Activated CD8-positive, alpha-beta T cell treated with anti-CD3 and anti-CD28 coated beads for 36 hours (primary cell): ENCODE data around the gene TRAPPC2. TPM values are rescaled to one million over a fixed set of nuclear protein-coding genes. Genes with fewer than 3 reads are reported as not detected.

ENCODE experiments used
- ATAC-seq: fragments of 200-7000 bp; cut with Tn5 transposase; one replicate; pipeline ENCODE4 v1.10.0; 2021; ENCODE audit warnings: mild to moderate bottlenecking, moderate library complexity
- CTCF ChIA-PET: fragments of 350-600 bp; sonication (Branson Sonifier 250); formaldehyde crosslinking; loops from one replicate; lab custom pipeline; 2021; ENCODE audit warnings: antibody characterized with exemption; lab: Charles Lee
- POLR2A ChIA-PET: fragments of 350-600 bp; sonication (Branson Sonifier 250); formaldehyde crosslinking; loops from one replicate; lab custom pipeline; 2021; ENCODE audit warnings: antibody characterized with exemption; lab: Charles Lee
- DNase-seq: peaks from one replicate; pipeline ENCODE4 v3.0.0-alpha.2; 2020
- H3K27ac Mint-ChIP-seq: one replicate; pipeline ENCODE4 v1.8.0; 2021; ENCODE audit warnings: mild to moderate bottlenecking, mixed read lengths
- H3K27me3 Mint-ChIP-seq: one replicate; pipeline ENCODE4 v1.8.0; 2021; ENCODE audit warnings: mixed read lengths
- H3K36me3 Mint-ChIP-seq: one replicate; pipeline ENCODE4 v1.8.0; 2021; ENCODE audit warnings: low read depth, mixed read lengths
- H3K4me1 Mint-ChIP-seq: one replicate; pipeline ENCODE4 v1.8.0; 2021; ENCODE audit warnings: low read depth, mixed read lengths
- H3K4me3 Mint-ChIP-seq: one replicate; pipeline ENCODE4 v1.8.0; 2021; ENCODE audit warnings: mild to moderate bottlenecking, moderate library complexity, mixed read lengths
- H3K9me3 Mint-ChIP-seq: one replicate; pipeline ENCODE4 v1.8.0; 2021; ENCODE audit warnings: mixed read lengths
- intact Hi-C: fragments of 100-400 bp; cut with micrococcal nuclease; formaldehyde crosslinking; loops from one replicate; pipeline ENCODE4 v1.10.0; 2022
- total RNA-seq, 2 experiments: library from RNA; stranded (reverse); gene quantifications; one replicate each; pipeline ENCODE4 v1.2.3, GENCODE V29; 2021
- TF ChIP-seq, protein P1 (sequence below): fragments of 200-600 bp; IDR thresholded peaks from one replicate; pipeline ENCODE4 v1.8.0; 2022; ENCODE audit warnings: antibody characterized with exemption, mild to moderate bottlenecking

Gene TRAPPC2
- total RNA-seq, 2 experiments from 2014 or later: 16.0 to 19.2 TPM

DNA sequence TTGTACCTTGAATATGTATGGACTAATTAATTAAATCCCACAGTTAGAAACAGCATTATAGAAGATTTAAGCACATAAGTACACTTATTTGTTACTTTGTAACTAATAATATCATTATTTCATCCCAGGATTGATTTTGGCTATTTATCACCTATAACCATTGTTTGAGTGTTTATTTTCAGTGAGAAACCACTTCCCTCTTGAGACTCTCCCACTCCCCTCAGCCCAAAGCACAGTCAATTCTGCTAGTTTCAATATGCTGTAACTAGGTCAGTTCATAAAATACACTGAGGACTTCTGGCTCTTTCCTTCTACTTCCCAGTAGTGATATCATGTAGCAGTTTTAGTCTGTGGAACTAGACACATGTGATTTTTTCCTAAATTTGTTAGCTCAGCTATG lies 16.4 kb upstream of the TRAPPC2 start:
- peaks cover 25% of the 10 kb centered on the region for H3K36me3 Mint-ChIP-seq
- no peak for ATAC-seq
- intact Hi-C loops: loop anchor here (5.0 to 10.0 kb wide), 2 partner anchors 246 to 281 kb away; no protein-coding TSS in a partner anchor
- H3K4me1 Mint-ChIP-seq: peaks cover 43% of the 10 kb centered on the region
- ChIA-PET CTCF (interaction anchor here (0.7 to 1.5 kb wide), 2 partner anchors 12 to 62 kb away, joined by 3 to 4 read pairs; partner anchors contain the start of gene RAB9A), POLR2A (no interaction called here)
- H3K27me3 Mint-ChIP-seq: no peaks in the 10 kb centered on the region
- H3K4me3 Mint-ChIP-seq: no peak overlapping the region
- no peaks in the 10 kb centered on the region for H3K9me3 Mint-ChIP-seq
- TF ChIP-seq, protein P1, sequence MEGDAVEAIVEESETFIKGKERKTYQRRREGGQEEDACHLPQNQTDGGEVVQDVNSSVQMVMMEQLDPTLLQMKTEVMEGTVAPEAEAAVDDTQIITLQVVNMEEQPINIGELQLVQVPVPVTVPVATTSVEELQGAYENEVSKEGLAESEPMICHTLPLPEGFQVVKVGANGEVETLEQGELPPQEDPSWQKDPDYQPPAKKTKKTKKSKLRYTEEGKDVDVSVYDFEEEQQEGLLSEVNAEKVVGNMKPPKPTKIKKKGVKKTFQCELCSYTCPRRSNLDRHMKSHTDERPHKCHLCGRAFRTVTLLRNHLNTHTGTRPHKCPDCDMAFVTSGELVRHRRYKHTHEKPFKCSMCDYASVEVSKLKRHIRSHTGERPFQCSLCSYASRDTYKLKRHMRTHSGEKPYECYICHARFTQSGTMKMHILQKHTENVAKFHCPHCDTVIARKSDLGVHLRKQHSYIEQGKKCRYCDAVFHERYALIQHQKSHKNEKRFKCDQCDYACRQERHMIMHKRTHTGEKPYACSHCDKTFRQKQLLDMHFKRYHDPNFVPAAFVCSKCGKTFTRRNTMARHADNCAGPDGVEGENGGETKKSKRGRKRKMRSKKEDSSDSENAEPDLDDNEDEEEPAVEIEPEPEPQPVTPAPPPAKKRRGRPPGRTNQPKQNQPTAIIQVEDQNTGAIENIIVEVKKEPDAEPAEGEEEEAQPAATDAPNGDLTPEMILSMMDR: no peak
- H3K27ac Mint-ChIP-seq: no peak overlapping the region
- DNase-seq: no peak

DNA sequence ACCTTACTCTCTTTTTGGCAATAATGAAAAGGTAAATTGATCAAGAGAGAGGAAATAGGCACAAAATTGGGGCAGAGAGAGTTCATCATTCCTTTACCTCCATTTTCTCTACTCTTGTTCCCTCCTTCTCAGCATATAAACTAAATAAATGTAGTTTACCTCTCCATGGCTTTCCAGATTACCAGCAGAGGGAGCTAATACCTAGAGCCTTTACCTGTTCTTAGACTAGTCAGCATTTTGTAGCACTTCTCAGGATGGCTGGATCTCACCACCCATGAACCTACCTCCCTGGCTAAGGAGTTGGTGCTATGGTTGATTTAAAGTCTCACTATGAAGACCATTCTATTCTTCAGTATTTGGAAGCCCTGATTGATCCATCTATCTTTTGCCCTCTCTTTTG lies 15.8 kb upstream of the TRAPPC2 start:
- POLR2A ChIA-PET: no interaction called here
- H3K4me1 Mint-ChIP-seq: peaks cover 40% of the 10 kb centered on the region
- H3K4me3 Mint-ChIP-seq: no peak overlapping the region
- no peaks in the 10 kb centered on the region for H3K27me3 Mint-ChIP-seq
- no peak for DNase-seq
- CTCF ChIA-PET: interaction anchor here (0.7 to 1.8 kb wide), 3 partner anchors 12 to 61 kb away, joined by 3 to 9 read pairs (median 4); partner anchors contain the start of genes OFD1, RAB9A and TRAPPC2
- H3K36me3 Mint-ChIP-seq: peaks cover 25% of the 10 kb centered on the region
- TF ChIP-seq, protein P1: peak; percentile 46
- H3K27ac Mint-ChIP-seq: no peak overlapping the region
- intact Hi-C loops: loop anchor here (5.0 to 10.0 kb wide), 2 partner anchors 245 to 282 kb away; no protein-coding TSS in a partner anchor
- no peaks in the 10 kb centered on the region for H3K9me3 Mint-ChIP-seq
- ATAC-seq: no peak

DNA sequence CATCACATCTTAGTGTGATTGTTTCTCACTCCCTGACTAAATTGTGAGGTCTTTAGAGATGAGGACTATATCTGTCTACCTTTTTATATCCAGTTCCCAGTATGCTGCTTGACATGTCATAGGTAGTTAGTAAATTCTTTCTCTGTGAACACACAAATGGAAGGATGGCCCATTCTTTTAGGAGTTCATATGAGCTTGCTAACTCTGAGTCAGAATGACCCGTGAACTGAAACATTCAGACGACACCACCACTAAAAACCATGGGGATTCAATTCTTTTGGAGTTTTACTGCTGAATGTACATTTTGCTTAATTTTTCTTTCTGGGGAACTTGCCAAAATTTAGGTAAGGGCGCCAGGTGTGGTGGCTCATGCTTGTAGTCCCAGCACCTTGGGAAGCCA lies 14.1 kb upstream of the TRAPPC2 start:
- ChIA-PET CTCF (interaction anchor here (1.8 to 2.0 kb wide), 2 partner anchors 13 to 90 kb away, joined by 5 to 8 read pairs; no protein-coding TSS in a partner anchor), POLR2A (no interaction called here)
- DNase-seq (no peak), ATAC-seq (no peak)
- intact Hi-C loops: no loop called here
- H3K27ac Mint-ChIP-seq: peak overlapping the region; percentile 63
- H3K9me3 Mint-ChIP-seq: no peaks in the 10 kb centered on the region
- peaks cover 42% of the 10 kb centered on the region for H3K4me1 Mint-ChIP-seq
- TF ChIP-seq, protein P1: no peak
- no peaks in the 10 kb centered on the region for H3K27me3 Mint-ChIP-seq
- peaks cover 30% of the 10 kb centered on the region for H3K36me3 Mint-ChIP-seq
- no peak overlapping the region for H3K4me3 Mint-ChIP-seq

DNA sequence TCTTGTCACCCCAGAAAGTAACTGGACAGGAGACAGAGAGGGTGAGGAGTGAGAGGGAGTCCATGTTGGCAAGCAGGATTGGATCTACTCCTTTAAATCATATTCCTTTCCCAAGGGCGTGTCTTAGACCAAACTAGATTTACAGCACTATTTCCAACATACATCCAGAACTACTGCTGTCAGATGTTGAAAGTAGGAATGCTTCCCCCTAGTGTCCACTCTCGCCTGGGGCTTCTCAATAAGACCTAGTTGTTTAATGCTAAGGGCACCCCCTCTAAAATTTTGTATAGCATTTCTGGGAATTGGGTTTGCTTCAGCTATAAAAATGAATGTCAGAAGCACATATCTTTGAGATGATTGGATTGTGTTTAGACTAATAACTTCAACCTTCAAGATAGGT lies 13.4 kb upstream of the TRAPPC2 start:
- Mint-ChIP-seq H3K27me3 (no peaks in the 10 kb centered on the region), H3K36me3 (peaks cover 26% of the 10 kb centered on the region), H3K9me3 (no peaks in the 10 kb centered on the region), H3K27ac (peak overlapping the region; percentile 36), H3K4me1 (peaks cover 39% of the 10 kb centered on the region), H3K4me3 (no peak overlapping the region)
- DNase-seq (peak; percentile 53), ATAC-seq (no peak)
- intact Hi-C loops: no loop called here
- ChIA-PET CTCF (interaction anchor here (1.8 to 2.0 kb wide), 2 partner anchors 12 to 89 kb away, joined by 5 to 8 read pairs; no protein-coding TSS in a partner anchor), POLR2A (no interaction called here)
- TF ChIP-seq, protein P1: no peak

DNA sequence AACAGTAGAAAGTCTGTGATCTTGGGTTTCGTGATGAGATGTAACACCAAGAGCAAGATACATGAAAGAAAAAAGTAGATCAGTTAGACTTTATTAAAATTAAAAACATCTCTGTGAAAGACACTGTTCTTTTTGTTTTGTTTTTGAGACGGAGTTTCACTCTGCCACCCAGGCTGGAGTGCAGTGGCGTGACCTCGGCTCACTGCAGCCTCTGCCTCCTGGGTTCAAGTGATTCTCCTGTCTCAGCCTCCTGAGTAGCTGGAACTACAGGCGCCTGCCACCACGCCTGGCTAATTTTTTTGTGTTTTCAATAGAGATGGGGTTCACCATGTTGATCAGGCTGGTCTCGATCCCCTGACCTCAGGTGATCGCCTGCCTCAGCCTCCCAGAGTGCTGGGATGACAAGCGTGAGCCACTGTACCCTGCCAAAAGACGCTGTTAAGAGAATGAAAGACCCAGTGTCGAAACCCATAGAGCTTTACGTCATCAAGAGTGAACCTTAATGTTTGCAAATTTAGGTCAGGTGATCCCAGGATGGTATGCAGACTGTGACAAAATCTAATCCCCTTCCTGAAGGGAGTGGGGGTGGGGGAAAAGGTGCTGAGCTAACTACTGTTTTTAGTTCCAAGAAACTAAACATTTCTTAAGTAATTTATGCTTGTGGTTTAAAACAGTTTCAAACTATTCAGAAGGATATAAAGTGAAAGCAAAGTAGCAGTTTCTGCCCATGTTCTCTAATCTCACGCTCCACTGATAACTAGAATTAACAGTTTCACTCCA lies 8.2 kb upstream of the TRAPPC2 start:
- Mint-ChIP-seq H3K4me1 (peaks cover 34% of the 10 kb centered on the region), H3K27me3 (no peaks in the 10 kb centered on the region), H3K27ac (peak overlapping the region; percentile 83), H3K9me3 (no peaks in the 10 kb centered on the region), H3K4me3 (peak overlapping the region; percentile 18), H3K36me3 (peaks cover 23% of the 10 kb centered on the region)
- POLR2A ChIA-PET: interaction anchor here (0.6 to 1.3 kb wide), 4 partner anchors 8 to 286 kb away, joined by 3 to 7 read pairs (median 4); partner anchors contain the start of genes OFD1 and TRAPPC2
- ATAC-seq (peak; percentile 93), DNase-seq (peak; percentile 67)
- intact Hi-C loops: no loop called here
- TF ChIP-seq, protein P1: no peak
- CTCF ChIA-PET: interaction anchor here (1.0 kb wide), 1 partner anchor 289 kb away, joined by 4 read pairs; no protein-coding TSS in a partner anchor
